H1 (cell line): ENCODE results near the gene CDC25C. TPM values are rescaled to one million over a fixed set of nuclear protein-coding genes. Genes with fewer than 3 reads are reported as not detected.

ENCODE experiments used
- ASH2L ChIP-seq: fragments of 200-600, 300-600 bp; sonication (generic); IDR thresholded peaks from one replicate; pipeline ENCODE4 v1.7.1; 2017; ENCODE audit warnings: low read length
- CREB1 ChIP-seq: IDR thresholded peaks from 2 replicates; pipeline ENCODE4 v1.6.1; 2012; ENCODE audit warnings: inconsistent platforms
- E2F6 ChIP-seq: IDR thresholded peaks from 2 replicates; pipeline ENCODE4 v1.6.1; 2012; ENCODE audit warnings: inconsistent platforms
- EGR1 ChIP-seq: IDR thresholded peaks from 2 replicates; pipeline ENCODE4 v1.6.1; 2011; ENCODE audit warnings: low read depth, low read length, borderline replicate concordance
- EP300 ChIP-seq, 2 experiments: IDR thresholded peaks; 1 replicate in 1 of 2; 2 replicates in 1 of 2; pipeline ENCODE4 v1.6.1; 2011 to 2012; ENCODE audit warnings: low read depth in 2 of 2, low read length in 2 of 2, mild to moderate bottlenecking in 2 of 2, borderline replicate concordance in 1 of 2, inconsistent platforms in 1 of 2, moderate library complexity in 1 of 2
- FOSL1 ChIP-seq: IDR thresholded peaks from 2 replicates; pipeline ENCODE4 v1.6.1; 2011; ENCODE audit warnings: mild to moderate bottlenecking, low read depth, low read length, moderate library complexity; ENCODE audit not compliant: insufficient read depth
- JUND ChIP-seq: IDR thresholded peaks from 2 replicates; pipeline ENCODE4 v1.6.1; 2011; ENCODE audit warnings: mild to moderate bottlenecking, improper control_type of control experiment, low read length
- MAFK ChIP-seq: IDR thresholded peaks from 2 replicates; pipeline ENCODE4 v1.6.1; 2012; ENCODE audit warnings: low read depth, mild to moderate bottlenecking, improper control_type of control experiment, low read length
- MAX ChIP-seq: IDR thresholded peaks from 2 replicates; pipeline ENCODE4 v1.6.1; 2012; ENCODE audit warnings: inconsistent platforms
- NRF1 ChIP-seq: IDR thresholded peaks from 2 replicates; pipeline ENCODE4 v1.6.1; 2011; ENCODE audit warnings: mild to moderate bottlenecking, low read depth, low read length, improper control_type of control experiment
- POLR2AphosphoS5 ChIP-seq: IDR thresholded peaks from 2 replicates; pipeline ENCODE4 v1.6.1; 2011; ENCODE audit warnings: low read depth, low read length
- POU5F1 ChIP-seq: IDR thresholded peaks from 2 replicates; pipeline ENCODE4 v1.6.1; 2011; ENCODE audit warnings: low read depth, mild to moderate bottlenecking, low read length, moderate library complexity
- RFX5 ChIP-seq: IDR thresholded peaks from 2 replicates; pipeline ENCODE4 v1.6.1; 2011; ENCODE audit warnings: low read depth, low read length, improper control_type of control experiment, borderline replicate concordance
- RNF2 ChIP-seq: fragments of 200-900, 300-1000 bp; sonication (generic); IDR thresholded peaks from 2 replicates; pipeline ENCODE4 v1.7.1; 2016; ENCODE audit warnings: borderline replicate concordance, low read depth, mild to moderate bottlenecking, antibody characterized with exemption, low read length; ENCODE audit not compliant: poor library complexity, severe bottlenecking; ENCODE audit errors: missing control alignments
- RXRA ChIP-seq: IDR thresholded peaks from 2 replicates; pipeline ENCODE4 v1.6.1; 2011; ENCODE audit warnings: low read depth, mild to moderate bottlenecking, low read length, moderate library complexity; ENCODE audit not compliant: insufficient read depth
- SIX5 ChIP-seq: IDR thresholded peaks from 2 replicates; pipeline ENCODE4 v1.6.1; 2011; ENCODE audit warnings: mild to moderate bottlenecking, low read depth, low read length
- SP2 ChIP-seq: IDR thresholded peaks from 2 replicates; pipeline ENCODE4 v1.6.1; 2012; ENCODE audit warnings: mild to moderate bottlenecking, low read length, inconsistent platforms
- TAF1 ChIP-seq: IDR thresholded peaks from 2 replicates; pipeline ENCODE4 v1.6.1; 2011; ENCODE audit warnings: mild to moderate bottlenecking, low read depth, low read length
- TCF12 ChIP-seq: IDR thresholded peaks from 2 replicates; pipeline ENCODE4 v1.6.1; 2011; ENCODE audit warnings: low read depth, mild to moderate bottlenecking, low read length
- polyA plus RNA-seq, 7 experiments: library from polyadenylated mRNA; depleted of rRNA in 3 of 7; stranded (reverse) in 5 of 7; unstranded in 2 of 7; fragments of >200 nt in 5 of 7; fragments of 200-250 nt in 2 of 7; gene quantifications; 1 replicate in 5 of 7; 2 replicates in 1 of 7; 4 replicates in 1 of 7; pipeline versions ENCODE4 v1.2.1 to v1.2.3, GENCODE V29; 2011 to 2013; ENCODE audit warnings: missing spikeins in 2 of 7, mixed read lengths in 2 of 7
- total RNA-seq: library from RNA; stranded (reverse); fragmentation: NEBNext Ultra II Directional; extraction: Animal tissue kit (Norgen Biotek cat#: 25700); gene quantifications from 2 replicates; pipeline ENCODE4 v1.2.1, GENCODE V29; 2021
- TF ChIP-seq, protein P1 (sequence below), 3 experiments: IDR thresholded peaks; 1 replicate in 2 of 3; 2 replicates in 1 of 3; pipeline versions ENCODE4 v1.5.1 to v1.6.1; 2011; ENCODE audit warnings: low read length in 3 of 3, mild to moderate bottlenecking in 3 of 3, inconsistent platforms in 2 of 3, low read depth in 1 of 3, moderate library complexity in 1 of 3; ENCODE audit not compliant: insufficient read depth in 1 of 3; ENCODE audit errors: control extremely low read depth in 1 of 3

Gene CDC25C
- total and polyA plus RNA-seq, 2 of the 8 experiments (the other 6 are each of a cell fraction or from before 2014, with no cell fraction given): 18.4 to 20.8 TPM

GRCh38 chr5:138336952-138337684, 5.5 kb upstream of the CDC25C start (continued):
- TF ChIP-seq TCF12: no peak
- no peak for TF ChIP-seq SP2
- no peak for TF ChIP-seq RFX5
- no peak for TF ChIP-seq E2F6
- TF ChIP-seq SIX5: no peak
- TF ChIP-seq JUND: peak; percentile 59; the same call in 1 of the 2 replicates
- TF ChIP-seq, protein P1, sequence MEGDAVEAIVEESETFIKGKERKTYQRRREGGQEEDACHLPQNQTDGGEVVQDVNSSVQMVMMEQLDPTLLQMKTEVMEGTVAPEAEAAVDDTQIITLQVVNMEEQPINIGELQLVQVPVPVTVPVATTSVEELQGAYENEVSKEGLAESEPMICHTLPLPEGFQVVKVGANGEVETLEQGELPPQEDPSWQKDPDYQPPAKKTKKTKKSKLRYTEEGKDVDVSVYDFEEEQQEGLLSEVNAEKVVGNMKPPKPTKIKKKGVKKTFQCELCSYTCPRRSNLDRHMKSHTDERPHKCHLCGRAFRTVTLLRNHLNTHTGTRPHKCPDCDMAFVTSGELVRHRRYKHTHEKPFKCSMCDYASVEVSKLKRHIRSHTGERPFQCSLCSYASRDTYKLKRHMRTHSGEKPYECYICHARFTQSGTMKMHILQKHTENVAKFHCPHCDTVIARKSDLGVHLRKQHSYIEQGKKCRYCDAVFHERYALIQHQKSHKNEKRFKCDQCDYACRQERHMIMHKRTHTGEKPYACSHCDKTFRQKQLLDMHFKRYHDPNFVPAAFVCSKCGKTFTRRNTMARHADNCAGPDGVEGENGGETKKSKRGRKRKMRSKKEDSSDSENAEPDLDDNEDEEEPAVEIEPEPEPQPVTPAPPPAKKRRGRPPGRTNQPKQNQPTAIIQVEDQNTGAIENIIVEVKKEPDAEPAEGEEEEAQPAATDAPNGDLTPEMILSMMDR (IDR thresholded peaks at IDR 0.05; ENCODE audit: control extremely low read depth in 1 of 3, insufficient read depth in 1 of 3, low read depth in 1 of 3, low read length in 3 of 3): no peak
- TF ChIP-seq CREB1: peak; percentile 99
- TF ChIP-seq NRF1: no peak
- TF ChIP-seq FOSL1: no peak
- TF ChIP-seq POLR2AphosphoS5: no peak
- TF ChIP-seq RNF2: no peak
- TF ChIP-seq EGR1: no peak
- TF ChIP-seq MAX: no peak
- no peak for TF ChIP-seq POU5F1
- TF ChIP-seq ASH2L: peak; percentile 87
- TF ChIP-seq RXRA: no peak
- no peak for TF ChIP-seq MAFK
- TF ChIP-seq EP300 (IDR thresholded peaks at IDR 0.05; ENCODE audit: borderline replicate concordance in 1 of 2, low read depth in 2 of 2, low read length in 2 of 2): no peak
- no peak for TF ChIP-seq TAF1
